Right lobe of liver (tissue), 6 donors: ENCODE results near the gene REPIN1. TPM values are rescaled to one million over a fixed set of nuclear protein-coding genes. Genes with fewer than 3 reads are reported as not detected.
A peak's percentile ranks its signal among the peaks of the same experiment; 100 is the strongest.

ENCODE experiments used
- ATAC-seq, 4 donors: fragments of 200-7000 bp; cut with Tn5 transposase; one replicate each; pipeline ENCODE4 v1.9.1; 2020; ENCODE audit warnings: mild to moderate bottlenecking in 4 of 4, moderate library complexity in 4 of 4
- DNase-seq, 3 donors: peaks; one replicate each; pipeline ENCODE4 v3.0.0-alpha.2; 2020
- H3K27ac ChIP-seq, 3 donors: fragments of 200-600 bp; one replicate each; pipeline ENCODE4 v1.8.0; 2022
- H3K27me3 ChIP-seq, 2 donors: fragments of 200-600 bp; one replicate each; pipeline ENCODE4 v1.8.0; 2022
- H3K36me3 ChIP-seq, 4 donors: fragments of 200-600 bp; sonication (generic) in 1 of 4; one replicate each; pipeline versions ENCODE4 v1.5.1 to v1.8.0; 2017 to 2022; ENCODE audit warnings: control low read depth in 1 of 4
- H3K4me1 ChIP-seq, 4 donors: fragments of 200-600 bp; sonication (generic) in 1 of 4; one replicate each; pipeline versions ENCODE4 v1.5.1 to v1.8.0; 2017 to 2022; ENCODE audit warnings: control low read depth in 1 of 4
- H3K4me3 ChIP-seq, 3 donors: fragments of 200-600 bp; one replicate each; pipeline ENCODE4 v1.8.0; 2022
- H3K9me3 ChIP-seq, 4 donors: fragments of 200-600 bp; sonication (generic) in 1 of 4; one replicate each; pipeline versions ENCODE4 v1.5.1 to v1.8.0; 2017 to 2022; ENCODE audit warnings: control low read depth in 1 of 4
- CTCF ChIP-seq, 4 donors: fragments of 200-600 bp in 3 of 4; fragments of 450-650 bp in 1 of 4; IDR thresholded peaks; one replicate each; pipeline versions ENCODE4 v1.5.1 to v1.8.0; 2016 to 2022; ENCODE audit warnings: antibody characterized with exemption in 4 of 4, mild to moderate bottlenecking in 2 of 4
- POLR2A ChIP-seq: fragments of 450-650 bp; IDR thresholded peaks from one replicate; pipeline ENCODE4 v1.6.1; 2017; ENCODE audit warnings: antibody characterized with exemption, mild to moderate bottlenecking
- WGBS: methylation state at CpG from one replicate; pipeline ENCODE4 v1.1.6; 2018; ENCODE audit warnings: low coverage, low lambda C conversion rate; ENCODE audit not compliant: insufficient coverage; ENCODE audit errors: missing lambda C conversion rate; 5-methylcytosine and 5-hydroxymethylcytosine counted together
- intact Hi-C, 2 donors: fragments of 100-400 bp; cut with DNase I; formaldehyde crosslinking; loops; one replicate each; pipeline versions ENCODE4 v1.11.2 to v1.14.1; 2022
- total RNA-seq, 6 experiments: library from RNA; depleted of rRNA in 2 of 6; stranded (reverse); fragments of >200 nt in 2 of 6; fragmentation: NEBNext Ultra II Directional in 3 of 6; extraction: Animal tissue kit (Norgen Biotek cat#: 25700) in 3 of 6; gene quantifications; one replicate each; pipeline versions ENCODE4 v1.1.0 to v1.2.4, GENCODE V29; 2016 to 2023
- donor health status: DM: no; HTN: yes; CAD: no.
- donor health status: DM: no; HTN: no; CAD: no.
- donor health status: DM: no; HTN: no; CAD: no.
- donor health status: DM: no; HTN: yes; CAD: no.
- donor health status: DM: no; HTN: yes; CAD: no.

REPIN1 gene
- total RNA-seq, 6 experiments from 2014 or later: 56.2 to 133 (median 73.5) TPM

GRCh38 chr7:150420242-150420641 lies 51.6 kb downstream of the REPIN1 start:
- Histone ChIP-seq H3K9me3 (no peaks in the 10 kb centered on the region), H3K4me3 (no peak overlapping the region), H3K27ac (no peak overlapping the region), H3K4me1 (peaks cover 0 to 12% (median 1%) of the 10 kb centered on the region in 4 donors), H3K36me3 (no peaks in the 10 kb centered on the region), H3K27me3 (no peaks in the 10 kb centered on the region)
- intact Hi-C loops: no loop called here
- no peak for TF ChIP-seq POLR2A
- DNase-seq (peak in 1 of 3 donors; percentile 11), ATAC-seq (no peak)
- WGBS: 83% methylated on average over 2 of the region's 2 CpGs

DNA sequence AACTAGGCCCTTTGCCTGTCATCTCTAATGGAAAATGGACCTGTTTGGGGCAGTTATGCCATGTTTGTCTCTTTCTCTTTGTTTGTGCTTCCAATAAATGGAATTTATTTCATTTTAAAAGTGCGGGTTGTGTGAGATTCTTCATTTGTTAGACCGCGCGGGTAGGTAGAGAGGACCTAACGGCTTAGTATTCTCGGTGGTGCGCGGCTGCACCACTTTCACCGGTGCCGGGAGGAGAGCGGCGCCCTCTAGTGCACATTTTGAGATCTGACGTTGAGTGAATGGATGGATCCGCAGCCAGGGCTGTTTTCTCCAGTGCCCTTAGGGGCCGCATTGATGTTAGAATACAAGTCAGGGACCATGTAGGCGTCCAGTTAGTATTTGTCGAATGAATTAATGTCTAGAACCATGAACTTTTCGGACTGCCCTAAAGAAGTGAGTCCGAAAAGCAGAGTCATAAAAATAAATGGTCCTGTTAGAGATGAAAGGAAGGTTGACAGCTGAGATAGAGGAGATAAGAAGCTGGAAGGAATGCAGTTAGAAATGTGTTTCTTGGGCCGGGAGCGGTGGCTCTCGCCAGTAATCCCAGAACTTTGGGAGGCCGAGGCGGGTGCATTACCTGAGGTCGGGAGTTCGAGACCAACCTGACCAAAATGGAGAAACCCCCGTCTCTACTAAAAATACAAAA lies 52.5 kb downstream of the REPIN1 start:
- intact Hi-C loops: no loop called here
- ATAC-seq: peak; percentile 100
- Histone ChIP-seq H3K36me3 (no peaks in the 10 kb centered on the region), H3K4me1 (peaks cover 0 to 6% (median 0%) of the 10 kb centered on the region in 4 donors), H3K27me3 (no peaks in the 10 kb centered on the region), H3K27ac (no peak overlapping the region), H3K9me3 (no peaks in the 10 kb centered on the region), H3K4me3 (no peak overlapping the region)
- 11% methylated on average over 26 of the region's 27 CpGs for WGBS
- TF ChIP-seq CTCF (IDR thresholded peaks at IDR 0.05): peak; percentile 82 to 94 (median 92)
- TF ChIP-seq POLR2A: no peak
- DNase-seq: peak; percentile 81 to 88 (median 85)

- ATAC-seq (no peak), DNase-seq (peak in 1 of 3 donors; percentile 33)
- Histone ChIP-seq H3K27ac (no peak overlapping the region), H3K4me3 (no peak overlapping the region), H3K27me3 (no peaks in the 10 kb centered on the region), H3K4me1 (peaks cover 0 to 6% (median 0%) of the 10 kb centered on the region in 4 donors), H3K36me3 (no peaks in the 10 kb centered on the region), H3K9me3 (no peaks in the 10 kb centered on the region)
- no peak for TF ChIP-seq CTCF (IDR thresholded peaks at IDR 0.05)
- 68% methylated on average over 10 of the region's 17 CpGs for WGBS
- intact Hi-C loops: no loop called here
These were observed 53.2 kb downstream of the REPIN1 start for GRCh38 chr7:150421831-150422230.

Other genes with a start within 250 kb of the REPIN1 start
- 10 to 100 TPM; 13.0 to 33.0 (median 19.1) TPM for gene LRRC61, start 45.5 kb upstream of the REPIN1 start, total RNA-seq
- gene ACTR3C, start 45.3 kb upstream of the REPIN1 start, total RNA-seq: 10 to 100 TPM; 30.0 to 36.5 (median 32.7) TPM
- gene RARRES2, start 27.2 kb upstream of the REPIN1 start, total RNA-seq: 100 to 1,000 TPM; 552 to 948 (median 788) TPM
- gene ZNF775, start 10.5 kb downstream of the REPIN1 start, total RNA-seq: 1 to 10 TPM in 3 of 6 experiments, under 1 TPM in 3; 0.44 to 1.6 (median 0.96) TPM
- 1 to 10 TPM; 2.7 to 10.0 (median 6.2) TPM for gene GIMAP8, start 81.8 kb downstream of the REPIN1 start, total RNA-seq
- 1 to 10 TPM; 2.6 to 9.1 (median 6.0) TPM for gene GIMAP7, start 146.1 kb downstream of the REPIN1 start, total RNA-seq
- 10 to 100 TPM in 5 of 6 experiments, 1 to 10 TPM in 1; 7.2 to 19.4 (median 12.3) TPM for gene GIMAP4, start 198.6 kb downstream of the REPIN1 start, total RNA-seq